Naive B cell (primary cell): ENCODE results near the gene FALEC. TPM values are rescaled to one million over a fixed set of nuclear protein-coding genes. Genes with fewer than 3 reads are reported as not detected.
"Not testable (repeated sequence)": the region's sequence is repeated elsewhere in the genome, so short reads cannot be mapped to it uniquely, and the experiment has no call there.

Experiments
- ATAC-seq, 2 donors: fragments of 150-1000 bp; cut with Tn5 transposase; 2 replicates each; pipeline ENCODE4 v1.10.0; 2021; ENCODE audit warnings: low read depth in 2 of 2, mild to moderate bottlenecking in 2 of 2, moderate library complexity in 2 of 2
- DNase-seq: peaks from one replicate; pipeline ENCODE4 v3.0.0; 2022
- H3K27ac Mint-ChIP-seq, 6 donors: one replicate each; pipeline ENCODE4 v1.8.0; 2020 to 2022; ENCODE audit warnings: mild to moderate bottlenecking in 6 of 6, mixed read lengths in 6 of 6, moderate library complexity in 5 of 6, inconsistent platforms in 2 of 6
- H3K27me3 Mint-ChIP-seq, 3 donors: one replicate each; pipeline ENCODE4 v1.8.0; 2021 to 2022; ENCODE audit warnings: mixed read lengths in 3 of 3, mild to moderate bottlenecking in 1 of 3
- H3K36me3 Mint-ChIP-seq, 2 donors: one replicate each; pipeline ENCODE4 v1.8.0; 2020 to 2022; ENCODE audit warnings: mixed read lengths in 2 of 2, inconsistent platforms in 1 of 2, mild to moderate bottlenecking in 1 of 2
- H3K4me1 Mint-ChIP-seq, 3 donors: one replicate each; pipeline ENCODE4 v1.8.0; 2020 to 2022; ENCODE audit warnings: mixed read lengths in 3 of 3, inconsistent platforms in 1 of 3, mild to moderate bottlenecking in 1 of 3, moderate library complexity in 1 of 3
- H3K4me3 Mint-ChIP-seq, 8 donors: one replicate each; pipeline ENCODE4 v1.8.0; 2020 to 2022; ENCODE audit warnings: mild to moderate bottlenecking in 8 of 8, mixed read lengths in 8 of 8, moderate library complexity in 8 of 8, inconsistent platforms in 2 of 8
- H3K9me3 Mint-ChIP-seq, 7 donors: one replicate each; pipeline ENCODE4 v1.8.0; 2020 to 2022; ENCODE audit warnings: mixed read lengths in 7 of 7, mild to moderate bottlenecking in 5 of 7, inconsistent platforms in 2 of 7, moderate library complexity in 1 of 7
- polyA plus RNA-seq, 6 donors: library from polyadenylated mRNA; unstranded; fragments of 300-500 nt; fragmentation: Illumina TruSeq; gene quantifications; one replicate each; pipeline ENCODE4 v1.2.3, GENCODE V29; 2021; ENCODE audit warnings: low read depth in 6 of 6

Gene FALEC
- polyA plus RNA-seq, 6 donors from 2014 or later, result 0.68 to 2.6 (median 1.3) TPM; not detected in 2

DNA sequence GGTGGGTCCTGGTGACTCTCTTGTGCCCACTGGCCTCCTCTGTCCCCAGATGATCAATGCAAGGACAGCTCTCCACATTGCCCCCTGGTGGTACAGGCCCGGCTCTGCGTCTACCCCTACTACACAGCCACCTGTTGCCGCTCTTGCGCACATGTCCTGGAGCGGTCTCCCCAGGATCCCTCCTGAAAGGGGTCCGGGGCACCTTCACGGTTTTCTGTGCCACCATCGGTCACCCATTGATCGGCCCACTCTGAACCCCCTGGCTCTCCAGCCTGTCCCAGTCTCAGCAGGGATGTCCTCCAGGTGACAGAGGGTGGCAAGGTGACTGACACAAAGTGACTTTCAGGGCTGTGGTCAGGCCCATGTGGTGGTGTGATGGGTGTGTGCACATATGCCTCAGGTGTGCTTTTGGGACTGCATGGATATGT lies 44.5 kb downstream of the FALEC start:
- ATAC-seq (no peak), DNase-seq (peak; percentile 76)
- Mint-ChIP-seq H3K36me3 (no peaks in the 10 kb centered on the region), H3K9me3 (no peaks in the 10 kb centered on the region), H3K4me1 (peaks cover 44 to 48% (median 47%) of the 10 kb centered on the region in 3 donors), H3K27me3 (no peaks in the 10 kb centered on the region), H3K27ac (peak overlapping the region in 3 of 6 donors; percentile 38 to 99 (median 92)), H3K4me3 (peak overlapping the region; percentile 35 to 100 (median 94))

DNA sequence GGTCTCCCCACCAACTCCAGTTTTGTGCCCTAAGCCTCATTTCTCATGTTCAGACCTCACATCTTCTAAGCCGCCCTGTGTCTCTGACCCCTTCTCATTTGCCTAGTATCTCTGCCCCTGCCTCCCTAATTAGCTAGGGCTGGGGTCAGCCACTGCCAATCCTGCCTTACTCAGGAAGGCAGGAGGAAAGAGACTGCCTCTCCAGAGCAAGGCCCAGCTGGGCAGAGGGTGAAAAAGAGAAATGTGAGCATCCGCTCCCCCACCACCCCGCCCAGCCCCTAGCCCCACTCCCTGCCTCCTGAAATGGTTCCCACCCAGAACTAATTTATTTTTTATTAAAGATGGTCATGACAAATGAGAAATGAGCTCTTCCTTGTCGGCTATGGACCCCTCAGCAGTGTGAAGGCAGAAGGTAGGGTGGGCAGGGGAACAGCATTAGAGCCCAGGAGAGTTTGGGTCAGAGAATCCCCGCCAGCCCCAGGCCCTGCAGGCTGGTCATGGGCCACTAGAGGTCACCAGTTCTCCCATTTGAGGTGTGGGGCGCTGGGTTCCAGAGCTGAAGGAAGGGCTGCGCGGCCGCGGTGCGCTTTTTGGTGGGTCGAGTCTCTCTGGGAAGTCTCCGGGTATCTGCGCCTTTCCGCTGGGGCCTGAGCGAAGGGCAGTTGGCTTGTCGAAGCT lies 45.2 kb downstream of the FALEC start:
- Mint-ChIP-seq H3K9me3 (no peaks in the 10 kb centered on the region), H3K4me1 (peaks cover 41 to 53% (median 50%) of the 10 kb centered on the region in 3 donors), H3K27ac (peak overlapping the region; percentile 98 to 100 (median 100)), H3K27me3 (no peaks in the 10 kb centered on the region), H3K4me3 (peak overlapping the region; percentile 87 to 100 (median 95)), H3K36me3 (no peaks in the 10 kb centered on the region)
- DNase-seq (peak; percentile 82), ATAC-seq (peak; percentile 24 to 29)

DNA sequence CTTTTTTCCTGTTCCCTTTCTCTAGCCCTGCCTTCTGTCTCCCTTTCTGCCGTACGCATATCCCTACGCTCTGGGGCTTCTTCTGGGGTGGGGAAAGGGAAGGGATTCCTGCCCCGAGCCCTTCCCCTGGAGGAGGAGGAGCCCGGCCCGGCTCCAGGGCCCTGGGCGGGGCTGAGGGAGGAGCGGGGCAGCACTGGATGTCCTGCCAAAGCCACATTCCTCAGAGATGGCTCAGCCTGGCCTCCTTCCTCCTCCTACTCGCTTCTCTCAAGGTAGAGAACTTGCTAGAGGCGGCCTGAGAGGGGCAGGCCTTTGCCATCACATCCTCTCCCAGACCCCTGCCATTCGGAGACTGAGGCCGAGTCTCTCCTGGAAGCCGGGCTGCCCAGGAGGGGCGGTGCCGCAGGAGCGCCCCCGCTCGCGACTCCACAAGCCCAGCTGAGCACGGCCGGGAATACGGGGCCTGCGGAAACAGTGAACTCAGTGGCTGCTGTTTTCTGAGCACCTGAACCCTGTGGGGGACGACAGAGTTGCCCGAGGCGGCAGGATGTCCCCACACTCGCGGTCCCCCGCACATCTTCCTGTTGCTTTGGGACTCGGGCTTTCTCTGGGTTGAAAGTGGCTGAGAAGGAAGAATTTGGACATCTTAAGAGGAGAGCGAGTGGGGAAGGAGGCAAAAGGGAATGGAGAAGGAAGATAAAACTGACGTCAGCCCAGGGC lies 45.9 kb downstream of the FALEC start:
- Mint-ChIP-seq H3K4me1 (peaks cover 41 to 60% (median 57%) of the 10 kb centered on the region in 3 donors), H3K36me3 (no peaks in the 10 kb centered on the region), H3K4me3 (peak overlapping the region; percentile 87 to 100 (median 95)), H3K27me3 (no peaks in the 10 kb centered on the region), H3K27ac (peak overlapping the region; percentile 98 to 100 (median 100)), H3K9me3 (no peaks in the 10 kb centered on the region)
- DNase-seq (peak; percentile 75), ATAC-seq (peak; percentile 26 to 27)

DNA sequence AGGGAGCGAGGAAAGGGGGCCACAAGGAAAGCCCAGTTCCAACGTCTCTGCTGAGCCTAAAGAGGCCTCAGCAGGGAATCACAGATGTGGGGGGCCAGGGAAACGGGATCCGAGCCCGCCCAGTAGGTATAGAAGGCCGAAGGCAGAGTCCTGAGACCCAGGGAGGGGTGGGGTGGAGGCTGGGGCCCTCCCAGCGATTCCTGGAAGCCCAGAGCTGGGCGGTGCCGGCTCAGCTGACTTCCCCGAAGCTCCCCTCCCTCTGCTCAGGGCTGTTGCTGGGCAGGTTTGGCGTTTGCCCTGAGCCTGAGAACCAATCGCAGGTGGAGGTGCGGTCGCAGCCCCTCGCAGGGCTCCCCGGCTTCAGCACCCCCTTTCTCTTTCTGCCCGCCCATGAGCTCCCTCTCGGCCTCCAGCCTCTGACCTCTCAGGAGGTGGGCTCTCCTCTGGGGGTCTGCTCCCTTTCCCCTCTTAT lies 46.5 kb downstream of the FALEC start:
- H3K36me3 Mint-ChIP-seq, result no peaks in the 10 kb centered on the region
- H3K27me3 Mint-ChIP-seq, result no peaks in the 10 kb centered on the region
- DNase-seq (peak; percentile 85), ATAC-seq (peak; percentile 57 to 58)
- H3K27ac Mint-ChIP-seq, result peak overlapping the region; percentile 99 to 100 (median 100)
- H3K4me1 Mint-ChIP-seq, result peaks cover 41 to 66% (median 62%) of the 10 kb centered on the region in 3 donors
- no peaks in the 10 kb centered on the region for H3K9me3 Mint-ChIP-seq
- peak overlapping the region; percentile 87 to 100 (median 95) for H3K4me3 Mint-ChIP-seq

DNA sequence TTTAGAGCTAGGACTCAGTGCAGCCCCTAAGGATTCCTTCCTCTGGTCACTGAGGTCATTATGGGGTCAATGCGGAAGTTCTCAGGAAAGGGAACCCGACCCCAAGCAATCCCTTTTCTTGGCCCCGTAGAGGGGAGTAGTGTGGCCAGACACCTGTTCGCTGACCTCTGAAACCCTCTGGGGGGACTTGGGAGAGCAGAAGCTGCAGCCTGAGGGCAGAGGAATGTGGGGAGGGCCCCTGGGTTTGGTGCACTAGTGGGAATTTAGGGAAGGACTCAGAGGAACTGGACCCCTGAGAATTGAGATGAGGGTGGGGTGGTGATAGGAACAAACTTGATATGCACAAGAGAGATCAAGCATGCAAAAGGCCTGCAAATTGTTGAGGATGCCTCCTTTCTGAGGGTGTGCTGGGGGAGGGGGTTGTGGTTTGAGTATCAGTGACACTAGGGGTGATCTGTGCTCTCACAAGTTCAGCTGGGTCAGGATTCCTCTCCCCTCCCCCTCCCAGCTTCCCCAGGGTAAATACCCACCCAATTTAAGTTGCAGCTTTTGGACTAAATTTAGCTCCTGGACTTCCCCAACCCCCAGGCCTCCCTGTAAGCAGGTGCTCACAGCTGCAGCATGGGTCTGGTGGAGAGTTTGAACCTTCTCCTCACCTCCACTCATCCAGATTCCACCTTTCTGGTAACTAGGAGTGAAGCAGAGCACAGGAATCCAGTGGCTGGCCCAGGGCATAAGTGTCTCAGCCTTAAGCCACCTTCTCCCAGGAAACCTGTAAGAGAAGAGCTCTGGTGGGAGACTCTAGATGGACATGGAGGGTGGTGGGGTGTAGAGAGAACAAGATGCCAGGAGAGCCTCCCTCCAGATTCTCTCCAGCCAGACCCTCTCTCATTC lies 47.1 kb downstream of the FALEC start:
- H3K27me3 Mint-ChIP-seq, result no peaks in the 10 kb centered on the region
- no peaks in the 10 kb centered on the region for H3K36me3 Mint-ChIP-seq

DNA sequence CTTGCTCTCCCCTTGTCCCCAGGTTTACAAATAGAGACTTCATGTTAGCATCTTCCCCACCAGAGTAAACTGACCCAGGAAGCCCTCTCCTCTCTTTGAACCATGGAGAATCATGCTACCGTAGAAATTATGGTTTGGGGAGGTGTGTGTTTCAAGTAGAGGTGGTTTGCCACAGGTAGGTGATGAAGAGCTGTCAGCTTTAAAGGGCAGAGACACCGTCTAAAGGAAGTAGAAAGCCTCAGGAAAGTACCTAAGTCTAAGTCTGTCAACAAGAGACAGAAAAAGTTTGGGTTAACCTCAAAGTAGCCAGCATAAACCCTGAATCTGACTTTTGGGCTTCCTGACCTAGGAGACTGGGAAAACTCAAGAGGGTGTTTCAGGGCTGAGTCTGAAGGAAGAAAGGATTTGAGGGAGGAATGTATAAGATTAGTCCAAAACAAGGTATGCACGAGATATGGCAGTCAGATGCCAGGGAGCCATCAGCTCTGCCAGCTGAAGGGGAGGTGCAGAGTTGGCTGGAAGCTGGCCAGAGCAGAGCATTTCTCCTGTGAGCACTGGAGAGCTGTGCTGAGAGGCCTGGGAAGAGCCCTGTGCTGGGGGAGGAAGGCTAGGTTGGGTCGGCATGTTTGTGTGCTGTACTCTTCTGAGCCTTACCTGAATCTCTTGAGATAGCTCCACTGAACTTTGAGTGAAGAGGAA lies 47.9 kb downstream of the FALEC start:
- ATAC-seq (peak; percentile 51 to 54), DNase-seq (peak; percentile 76)
- H3K9me3 Mint-ChIP-seq, result no peaks in the 10 kb centered on the region
- no peaks in the 10 kb centered on the region for H3K36me3 Mint-ChIP-seq
- H3K27ac Mint-ChIP-seq, result peak overlapping the region; percentile 99 to 100 (median 100)
- H3K4me3 Mint-ChIP-seq, result peak overlapping the region; percentile 87 to 100 (median 95)
- peaks cover 54 to 81% (median 77%) of the 10 kb centered on the region in 3 donors for H3K4me1 Mint-ChIP-seq
- H3K27me3 Mint-ChIP-seq, result no peaks in the 10 kb centered on the region

More for the DNA sequence above, 47.1 kb downstream of the FALEC start:
- peaks cover 48 to 73% (median 69%) of the 10 kb centered on the region in 3 donors for H3K4me1 Mint-ChIP-seq
- peak; percentile 95 for DNase-seq
- H3K27ac Mint-ChIP-seq, result peak overlapping the region; percentile 99 to 100 (median 100)
- H3K4me3 Mint-ChIP-seq, result peak overlapping the region; percentile 87 to 100 (median 95)
- H3K9me3 Mint-ChIP-seq, result no peaks in the 10 kb centered on the region
- peak; percentile 61 to 62 for ATAC-seq

DNA sequence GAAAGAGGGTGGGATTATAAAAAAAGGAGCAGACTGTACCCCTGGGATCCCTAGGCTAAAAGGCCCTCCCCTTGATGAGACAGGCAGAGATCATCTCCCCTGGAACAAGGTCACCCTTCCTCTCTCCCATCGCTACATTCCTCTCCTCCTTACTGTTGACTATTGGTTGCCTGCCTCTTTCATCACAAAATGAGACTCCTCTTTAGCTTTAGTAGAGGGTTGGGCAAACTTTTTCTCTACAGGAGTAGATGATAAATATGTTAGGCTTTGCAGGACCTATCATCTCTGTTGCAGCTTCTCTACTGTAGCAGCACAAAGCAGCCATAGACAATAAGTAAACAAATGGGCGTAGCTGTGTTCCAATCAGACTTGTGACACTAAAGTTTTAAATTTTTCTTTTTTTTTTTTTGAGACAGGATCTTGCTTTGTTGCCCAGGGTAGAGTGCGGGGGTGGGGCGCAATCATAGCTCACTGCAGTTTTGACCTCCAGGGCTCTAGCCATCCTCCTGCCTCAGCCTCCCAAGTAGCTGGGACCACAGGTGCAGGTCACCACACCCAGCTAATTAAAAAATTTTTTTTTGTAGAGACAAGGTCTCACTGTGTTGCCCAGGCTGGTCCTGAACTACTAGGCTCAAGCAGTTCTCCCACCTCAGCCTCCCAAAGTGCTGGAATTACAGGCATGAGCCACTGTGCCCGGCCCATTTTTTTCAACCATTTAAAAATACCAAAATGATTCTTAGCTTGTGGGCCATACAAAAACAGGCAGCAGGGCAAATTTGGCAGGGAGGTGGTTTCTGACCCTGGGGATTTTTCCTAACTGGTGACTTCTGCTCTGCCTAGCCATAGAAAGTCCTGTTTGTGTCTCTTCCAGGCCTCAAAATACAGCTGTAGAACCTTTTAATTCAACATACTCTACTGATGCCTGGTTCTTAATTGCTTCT lies 48.8 kb downstream of the FALEC start:
- Mint-ChIP-seq H3K4me1 (peaks cover 59 to 89% (median 85%) of the 10 kb centered on the region in 3 donors), H3K27me3 (no peaks in the 10 kb centered on the region), H3K4me3 (peak overlapping the region; percentile 87 to 100 (median 95)), H3K27ac (peak overlapping the region; percentile 99 to 100 (median 100)), H3K36me3 (no peaks in the 10 kb centered on the region), H3K9me3 (no peaks in the 10 kb centered on the region)
- ATAC-seq (no peak), DNase-seq (no peak)

DNA sequence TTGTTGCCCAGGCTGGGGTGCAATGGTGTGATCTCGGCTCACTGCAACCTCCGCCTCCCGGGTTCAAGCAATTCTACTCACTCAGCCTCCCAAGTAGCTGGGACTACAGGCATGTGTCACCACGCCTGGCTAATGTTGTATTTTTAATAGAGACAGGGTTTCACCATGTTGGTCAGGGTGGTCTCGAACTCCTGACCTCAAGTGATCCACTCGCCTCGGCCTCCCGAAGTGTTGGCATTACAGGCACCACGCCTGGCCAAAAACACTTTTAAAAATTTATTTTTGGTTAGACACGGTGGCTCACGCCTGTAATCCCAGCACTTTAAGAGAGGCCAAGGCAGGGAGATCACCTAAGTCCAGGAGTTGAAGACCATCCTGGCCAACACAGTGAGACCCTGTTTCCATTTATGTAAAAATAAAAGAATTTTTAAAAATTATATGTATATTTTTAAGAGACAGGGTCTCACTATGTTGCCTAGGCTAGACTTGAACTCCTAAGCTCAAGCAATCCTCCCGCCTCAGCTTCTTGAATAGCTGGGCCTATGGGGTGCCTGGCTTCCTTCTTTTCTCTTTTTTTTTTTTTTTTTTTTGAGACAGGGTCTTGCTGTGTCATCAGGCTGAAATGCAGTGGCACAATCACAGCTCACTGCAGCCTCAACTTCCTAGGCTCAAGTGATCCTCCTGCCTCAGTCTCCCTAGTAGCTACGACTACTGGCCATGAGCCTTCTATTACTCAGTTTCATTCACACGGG lies 49.9 kb downstream of the FALEC start:
- H3K36me3 Mint-ChIP-seq, H3K9me3 Mint-ChIP-seq, DNase-seq, H3K27me3 Mint-ChIP-seq, ATAC-seq: not testable (repeated sequence)
- H3K27ac Mint-ChIP-seq, result peak overlapping the region; percentile 84 to 100 (median 96)
- peak overlapping the region in 7 of 8 donors; percentile 58 to 100 (median 92) for H3K4me3 Mint-ChIP-seq
- peaks cover 62 to 91% (median 87%) of the 10 kb centered on the region in 3 donors for H3K4me1 Mint-ChIP-seq

DNA sequence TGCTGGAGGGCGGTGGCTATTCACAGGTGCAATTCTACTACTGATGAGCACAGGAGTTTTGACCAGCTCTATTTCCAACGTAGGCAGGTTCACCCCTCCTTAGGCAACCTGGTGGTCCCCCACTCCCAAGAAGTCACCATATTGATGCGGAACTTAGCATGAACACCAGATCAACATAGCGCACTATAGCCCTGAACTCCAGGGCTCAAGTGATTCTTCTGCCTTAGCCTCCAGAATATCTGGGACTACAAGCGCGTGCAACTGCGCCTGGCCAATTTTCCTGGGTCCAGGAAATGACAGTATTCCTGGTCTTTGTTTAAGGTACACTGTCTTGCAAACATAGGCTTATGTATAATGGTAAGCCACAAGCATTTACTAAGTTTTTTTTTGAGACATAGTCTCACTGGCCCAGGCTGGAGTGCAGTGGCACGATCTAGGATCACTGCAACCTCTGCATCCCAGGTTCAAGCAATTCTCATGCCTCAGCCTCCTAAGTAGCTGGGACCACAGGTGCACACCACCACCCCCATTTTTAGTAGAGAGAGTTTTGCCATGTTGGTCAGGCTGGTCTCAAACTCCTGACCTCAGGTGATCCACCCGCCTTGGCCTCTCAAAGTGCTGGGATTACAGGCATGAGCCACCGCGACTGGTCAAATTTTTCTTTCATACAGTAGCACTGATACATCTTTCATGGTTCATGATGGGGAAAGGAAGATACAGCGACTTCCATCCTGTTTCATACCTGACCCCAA lies 51.2 kb downstream of the FALEC start:
- Mint-ChIP-seq H3K27me3 (no peaks in the 10 kb centered on the region), H3K36me3 (peaks cover 6 to 7% of the 10 kb centered on the region in 2 donors), H3K27ac (peak overlapping the region; percentile 92 to 99 (median 94)), H3K4me1 (peaks cover 53 to 94% (median 84%) of the 10 kb centered on the region in 3 donors), H3K9me3 (no peaks in the 10 kb centered on the region), H3K4me3 (peak overlapping the region; percentile 75 to 92 (median 84))
- ATAC-seq (no peak), DNase-seq (no peak)

DNA sequence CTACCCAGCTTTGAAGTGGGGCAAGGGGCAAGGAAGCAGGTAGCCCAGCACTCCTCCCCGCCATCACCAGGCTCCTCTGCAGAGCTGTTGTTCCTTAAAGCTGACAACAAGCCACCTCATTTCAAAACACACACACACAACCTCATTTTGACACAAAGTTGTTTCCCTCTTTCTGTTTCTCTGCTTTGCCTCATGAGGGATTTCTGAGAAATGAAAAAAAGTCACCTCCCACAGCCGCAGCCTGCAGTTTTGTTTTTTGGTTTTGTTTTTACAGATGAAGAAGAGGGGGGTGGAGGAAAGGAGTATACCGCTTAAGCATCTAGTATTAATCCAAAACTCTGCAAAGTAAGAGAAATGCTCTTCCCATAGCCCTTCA lies 51.8 kb downstream of the FALEC start:
- peak overlapping the region; percentile 75 to 92 (median 84) for H3K4me3 Mint-ChIP-seq
- no peaks in the 10 kb centered on the region for H3K9me3 Mint-ChIP-seq
- peaks cover 50 to 96% (median 80%) of the 10 kb centered on the region in 3 donors for H3K4me1 Mint-ChIP-seq
- peaks cover 6 to 7% of the 10 kb centered on the region in 2 donors for H3K36me3 Mint-ChIP-seq
- peak; percentile 66 for DNase-seq
- H3K27ac Mint-ChIP-seq, result peak overlapping the region; percentile 92 to 99 (median 94)
- H3K27me3 Mint-ChIP-seq, result no peaks in the 10 kb centered on the region
- ATAC-seq, result peak; percentile 2 to 13
